HK-2 (cell line): ENCODE results near the gene E2F4.
A peak's percentile ranks its signal among the peaks of the same experiment; 100 is the strongest.

ENCODE experiments used
- DNase-seq: peaks from one replicate; pipeline ENCODE4 v3.0.0-alpha.2; 2018; ENCODE audit not compliant: unreplicated experiment

E2F4 gene, protein sequence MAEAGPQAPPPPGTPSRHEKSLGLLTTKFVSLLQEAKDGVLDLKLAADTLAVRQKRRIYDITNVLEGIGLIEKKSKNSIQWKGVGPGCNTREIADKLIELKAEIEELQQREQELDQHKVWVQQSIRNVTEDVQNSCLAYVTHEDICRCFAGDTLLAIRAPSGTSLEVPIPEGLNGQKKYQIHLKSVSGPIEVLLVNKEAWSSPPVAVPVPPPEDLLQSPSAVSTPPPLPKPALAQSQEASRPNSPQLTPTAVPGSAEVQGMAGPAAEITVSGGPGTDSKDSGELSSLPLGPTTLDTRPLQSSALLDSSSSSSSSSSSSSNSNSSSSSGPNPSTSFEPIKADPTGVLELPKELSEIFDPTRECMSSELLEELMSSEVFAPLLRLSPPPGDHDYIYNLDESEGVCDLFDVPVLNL

DNA sequence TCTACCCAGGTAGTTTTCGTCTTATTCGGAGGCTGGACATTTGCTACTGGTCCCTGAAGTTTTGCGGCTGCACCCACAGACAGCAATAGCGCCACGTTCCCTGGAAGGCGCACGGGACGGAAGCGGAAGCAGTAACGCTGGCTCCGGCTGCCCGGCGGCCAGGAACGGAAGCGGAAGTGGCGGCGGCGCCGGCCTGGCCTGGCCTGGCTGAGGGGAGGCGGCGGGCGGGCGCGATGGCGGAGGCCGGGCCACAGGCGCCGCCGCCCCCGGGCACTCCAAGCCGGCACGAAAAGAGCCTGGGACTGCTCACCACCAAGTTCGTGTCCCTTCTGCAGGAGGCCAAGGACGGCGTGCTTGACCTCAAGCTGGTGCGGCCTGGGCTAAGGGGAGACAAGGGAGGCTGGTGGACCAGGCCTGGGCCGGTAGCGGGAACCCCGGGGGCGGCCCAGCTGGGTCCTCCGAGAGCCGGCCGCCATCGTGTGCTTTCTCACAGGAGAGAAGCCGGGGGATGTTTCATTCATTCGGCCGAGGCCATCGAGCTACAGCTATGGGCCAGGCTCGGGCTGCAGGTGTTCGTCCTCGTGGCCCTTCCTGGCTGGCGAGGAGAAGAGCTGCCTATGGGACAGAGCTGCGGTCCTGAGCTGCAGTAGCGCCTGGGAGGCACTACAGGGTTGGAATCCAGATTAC, at the start of gene E2F4:
Gene E2F4 (plus strand): TSS at position 161 of the 687 bp plus-strand sequence. CDS start 73 bp downstream, at position 234.
- DNase-seq: peak; percentile 90

DNA sequence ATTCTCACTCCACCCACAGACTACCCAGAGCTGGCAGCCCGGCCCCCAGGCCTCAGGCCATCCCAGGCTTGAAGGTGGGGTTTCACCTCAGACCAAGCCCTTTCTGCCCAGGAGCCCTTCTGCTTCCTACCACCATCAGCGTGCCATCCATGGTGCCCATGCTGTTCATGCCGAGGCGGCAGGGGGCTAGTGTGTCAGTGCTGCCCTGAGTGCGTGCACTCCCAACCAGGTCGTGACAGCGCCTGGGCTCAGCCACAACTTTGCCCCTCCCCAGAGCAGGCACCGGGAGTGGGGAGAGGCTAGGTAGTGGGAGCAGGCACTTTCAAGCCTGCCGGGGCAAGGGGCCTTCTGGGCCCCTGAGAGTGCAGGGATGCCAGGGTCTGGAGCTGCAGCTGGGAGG, 49.6 kb upstream of the E2F4 start:
- no peak for DNase-seq

DNA sequence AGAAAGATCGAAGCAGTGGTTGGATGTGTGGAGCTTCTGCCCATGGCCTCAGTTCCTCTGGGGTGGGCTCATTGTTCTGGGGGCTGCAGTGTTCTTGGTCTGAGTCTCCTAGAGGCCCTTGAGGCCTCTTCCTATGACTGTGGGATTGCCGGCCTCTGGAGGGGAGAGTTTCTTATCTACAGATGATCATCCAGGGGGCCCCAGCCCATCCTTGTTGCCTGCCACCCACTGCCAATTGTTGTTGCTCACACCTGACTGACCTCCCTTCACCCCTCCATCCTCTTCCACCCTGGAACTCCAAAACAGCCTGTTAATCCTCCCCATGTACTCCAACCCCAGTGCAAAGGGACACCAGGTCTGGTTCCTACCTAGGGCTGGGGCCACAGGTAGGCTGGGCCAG, 47.0 kb upstream of the E2F4 start:
- no peak for DNase-seq

DNA sequence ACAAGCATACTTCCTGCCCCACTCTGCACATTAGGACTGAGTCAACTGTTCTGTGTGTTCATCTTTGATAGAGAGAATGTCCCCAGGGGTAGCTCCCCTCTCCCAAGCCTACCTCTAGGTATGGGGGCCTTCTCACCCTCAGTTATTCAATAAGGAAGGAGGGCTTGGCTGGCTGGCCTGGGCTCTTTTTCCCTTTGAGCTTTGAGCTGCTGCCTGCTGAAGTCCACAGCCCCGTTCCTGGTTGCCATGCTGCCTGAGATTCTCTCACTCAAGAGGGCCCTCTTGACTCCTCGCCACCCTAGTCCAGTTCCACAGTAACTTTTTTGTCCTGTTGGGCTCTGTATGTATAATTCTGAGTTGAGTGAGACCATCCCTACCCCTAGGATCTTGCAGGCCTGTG, 46.2 kb upstream of the E2F4 start:
- DNase-seq: no peak

DNA sequence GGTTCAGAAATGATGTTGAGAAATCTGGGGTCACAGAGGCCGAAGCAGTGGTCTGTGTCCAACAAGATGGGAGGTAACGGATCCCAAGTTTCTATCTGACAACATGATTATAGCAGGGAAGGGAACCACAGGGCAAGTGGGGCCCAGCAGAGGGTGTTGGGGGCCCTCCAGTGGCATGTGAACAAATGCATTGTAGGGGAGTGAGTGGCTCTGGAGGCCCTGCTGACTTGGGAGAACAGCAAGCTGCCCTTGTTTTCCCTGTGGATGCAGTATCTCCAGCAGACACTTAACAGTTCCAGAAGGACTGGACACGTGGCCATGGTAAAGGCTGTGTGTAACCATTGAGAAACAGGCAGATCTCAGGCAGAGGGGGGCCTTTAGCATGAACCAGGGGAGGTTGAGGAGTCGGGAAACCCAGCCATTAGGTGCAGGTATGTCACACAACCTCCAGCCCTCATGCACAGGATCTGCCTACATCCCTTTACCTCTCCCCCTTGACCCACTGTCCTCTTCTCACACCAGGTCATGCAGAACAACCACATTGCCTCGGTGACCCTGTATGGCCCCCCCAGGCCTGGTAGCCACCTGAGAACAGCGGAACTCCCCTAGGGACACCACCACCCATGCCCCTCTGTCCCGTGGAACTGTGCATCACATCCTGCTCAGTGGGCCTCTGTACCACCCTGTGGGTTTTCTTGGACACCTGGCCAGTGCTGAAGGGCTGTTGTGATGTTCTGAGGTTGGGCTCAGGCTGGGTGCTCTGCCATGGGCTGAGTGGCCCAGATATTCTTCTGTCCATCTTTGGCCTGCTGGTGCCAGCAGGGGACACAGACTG, 45.2 kb upstream of the E2F4 start:
- no peak for DNase-seq

DNA sequence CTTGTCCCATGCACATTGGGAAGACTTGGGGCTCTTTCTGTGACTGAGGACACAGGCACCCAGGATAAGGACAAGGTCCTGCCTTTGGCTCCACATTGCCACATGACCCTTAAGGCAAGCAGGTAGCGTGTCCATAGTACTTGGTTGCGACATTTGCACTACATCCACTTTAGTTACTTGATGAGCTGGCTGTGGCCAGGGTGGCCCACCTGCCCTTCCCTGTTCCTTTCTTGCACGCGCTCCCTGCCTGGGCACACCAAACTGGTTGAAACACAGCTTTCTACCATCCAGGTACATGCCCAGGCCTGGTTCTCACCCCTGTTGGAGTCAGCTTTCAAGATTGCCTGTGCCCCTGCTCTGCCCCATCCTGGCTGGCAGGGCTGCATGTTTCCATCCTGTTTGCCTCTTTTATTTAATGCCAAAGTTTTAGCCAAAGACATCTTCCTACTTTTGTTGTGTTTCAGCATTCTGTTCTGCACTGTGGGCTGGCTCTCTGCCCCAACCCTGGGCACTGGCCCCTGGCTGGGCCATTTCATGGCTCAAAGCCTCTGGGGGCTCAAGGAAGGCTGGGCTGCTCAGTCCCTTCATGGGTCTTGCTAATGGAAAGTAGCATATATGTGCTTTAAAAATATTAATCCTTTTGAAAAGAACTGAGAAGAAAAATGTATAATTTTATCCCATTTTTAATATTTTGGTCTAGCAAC, 44.4 kb upstream of the E2F4 start:
- no peak for DNase-seq

DNA sequence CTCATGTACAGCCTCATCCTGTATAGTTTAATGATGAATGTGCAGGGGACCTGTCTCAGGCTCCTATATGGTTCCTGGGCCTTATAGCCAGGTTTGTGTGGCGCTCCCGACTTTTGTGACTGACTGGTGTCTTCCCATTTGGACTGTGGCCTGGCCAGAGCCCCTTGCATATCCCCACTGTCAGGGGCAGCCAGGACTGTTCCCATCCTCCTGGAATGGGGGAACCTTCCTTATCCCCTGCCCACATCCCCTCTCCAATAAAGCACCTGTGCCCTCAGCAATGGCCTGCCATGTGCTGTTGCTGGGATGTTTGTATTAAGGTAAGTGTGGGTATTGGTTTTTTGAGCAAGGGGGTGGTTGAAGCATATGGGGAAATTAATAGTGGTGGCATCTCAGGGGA, 43.7 kb upstream of the E2F4 start:
- no peak for DNase-seq

DNA sequence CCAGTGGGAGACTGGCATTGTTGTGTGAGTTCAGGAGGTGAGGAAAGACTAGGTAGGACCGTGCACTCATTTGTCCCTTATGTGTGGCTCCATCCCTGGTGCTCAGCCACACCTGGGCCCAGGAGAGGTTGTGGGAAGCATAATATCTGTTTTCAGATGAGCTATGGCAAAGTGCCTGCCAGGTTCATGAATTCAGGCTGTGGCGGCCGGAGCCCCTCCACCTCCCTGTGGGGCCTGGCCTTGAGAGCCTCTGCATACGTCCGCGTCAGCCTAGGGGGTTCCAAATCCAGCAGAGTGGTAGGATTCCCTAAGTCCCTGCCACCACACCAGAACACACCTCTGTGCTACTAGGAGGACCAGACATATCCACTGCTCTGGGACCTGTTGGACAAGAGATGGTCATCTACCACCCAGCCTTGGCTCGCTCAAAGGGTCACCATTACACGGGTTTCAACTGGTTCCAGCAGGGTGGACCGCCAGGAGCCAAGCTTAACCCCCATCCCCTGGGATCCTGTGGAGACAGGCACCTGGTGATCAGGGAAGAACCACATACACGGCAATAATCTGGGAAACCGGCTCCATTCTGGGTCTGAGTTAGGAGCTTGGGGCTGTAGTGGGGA, 43.2 kb upstream of the E2F4 start:
- no peak for DNase-seq

DNA sequence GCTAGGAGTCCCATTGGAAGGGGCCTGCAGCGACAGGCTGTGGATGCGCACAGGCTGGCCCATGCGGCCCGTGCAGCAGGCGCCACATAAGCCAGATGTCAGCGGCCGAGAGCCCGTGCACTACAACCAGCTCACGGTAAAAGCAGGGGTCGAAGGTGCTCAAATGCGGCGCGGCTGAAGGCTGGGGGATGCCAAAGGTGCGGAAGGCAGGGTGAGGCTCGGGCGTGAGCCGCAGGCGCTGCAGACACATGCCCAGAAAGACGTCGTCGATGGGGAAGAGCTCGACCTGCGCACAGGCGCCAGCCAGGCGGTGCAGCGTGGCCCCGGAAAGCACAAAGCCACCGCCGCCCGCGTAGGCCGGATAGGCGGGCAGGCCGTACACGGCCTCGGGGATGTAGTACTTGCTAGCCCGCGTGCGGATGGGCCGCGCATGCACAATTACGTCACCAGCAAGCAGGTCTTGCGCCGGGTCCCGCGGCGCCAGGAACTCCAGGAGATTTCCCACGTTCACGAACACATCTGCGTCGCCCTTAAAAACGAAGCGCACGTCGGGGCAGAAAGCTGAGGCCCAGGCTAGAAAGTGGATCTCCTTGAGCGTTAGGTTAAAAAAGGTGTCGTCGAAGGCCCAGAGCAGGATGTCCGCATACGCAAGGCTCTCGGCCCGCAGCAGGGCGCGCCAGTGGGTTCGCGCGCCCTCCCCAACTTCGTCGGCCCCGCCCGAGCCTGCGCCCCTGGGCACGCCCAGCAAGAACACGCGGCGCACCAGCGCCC, 42.5 kb upstream of the E2F4 start:
- DNase-seq: no peak

DNA sequence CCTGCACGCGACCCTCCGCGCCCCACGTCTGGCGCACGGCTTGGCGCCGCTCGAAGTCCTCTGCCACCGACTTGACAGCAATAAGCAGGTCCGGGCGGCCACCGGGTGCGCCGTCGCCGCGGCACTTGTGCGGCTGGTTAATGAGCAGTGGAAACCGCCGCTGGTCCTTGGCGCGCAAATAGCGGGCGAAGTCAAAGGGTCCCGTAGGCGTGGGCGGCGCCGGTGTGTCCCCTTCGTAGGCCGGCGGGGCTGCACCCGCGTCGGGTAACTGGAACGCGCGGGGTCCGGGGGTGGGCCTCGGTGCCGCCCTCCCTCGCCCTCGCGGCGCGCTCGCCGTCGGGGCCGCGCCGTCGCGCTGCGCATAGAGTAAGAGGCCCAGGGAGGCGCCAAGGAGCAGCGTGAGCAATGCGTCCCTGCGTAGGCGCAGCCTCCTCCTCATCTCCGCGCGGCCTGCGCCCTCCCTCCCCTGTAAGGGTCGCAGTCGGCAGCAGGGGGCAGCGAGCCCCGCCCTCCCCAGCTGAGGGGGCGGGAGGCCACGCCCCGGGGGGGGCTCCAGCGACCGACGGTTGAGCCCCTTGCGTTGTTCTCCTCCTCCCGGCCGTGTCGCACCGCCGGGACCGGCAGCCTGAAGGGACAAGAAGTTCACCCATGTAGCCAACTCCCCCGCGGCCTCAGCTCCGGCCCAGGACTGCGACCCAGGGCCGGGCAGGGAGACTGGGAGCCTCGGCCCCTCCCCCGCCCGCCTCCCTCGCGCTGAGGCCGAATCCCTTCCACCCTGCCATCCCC, 41.7 kb upstream of the E2F4 start:
- no peak for DNase-seq

DNA sequence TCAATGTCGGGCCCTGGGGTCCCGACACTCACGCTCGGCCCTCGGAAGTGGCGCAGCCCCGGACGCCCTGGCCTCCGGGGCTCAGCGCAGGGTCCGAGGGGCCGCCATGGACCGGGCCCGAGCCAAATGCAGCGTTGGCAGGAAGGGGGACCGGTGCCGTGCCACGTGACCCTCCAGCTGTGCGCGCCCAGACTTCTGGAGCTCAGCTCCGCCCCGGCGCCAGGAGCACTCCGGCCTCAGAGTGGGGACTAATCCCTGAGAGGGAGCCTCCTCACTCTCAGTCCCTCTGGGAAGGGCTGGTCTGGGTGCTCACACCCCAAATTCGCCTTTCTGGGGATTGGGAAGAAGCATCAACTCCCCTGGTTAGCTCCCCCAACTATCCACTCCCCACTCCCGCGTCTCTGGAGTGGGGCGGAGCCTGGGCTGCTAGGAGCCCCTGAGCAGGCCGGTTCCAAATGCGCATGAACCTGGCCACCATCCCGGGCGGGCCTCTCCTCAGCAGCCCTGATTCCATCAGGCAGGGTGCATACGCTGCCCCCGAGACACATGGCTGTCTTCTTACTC, 41.0 kb upstream of the E2F4 start, which contains the start of gene B3GNT9:
Gene B3GNT9 (minus strand): TSS at position 166 of the 564 bp plus-strand sequence. CDS start 513 bp downstream, outside the sequence.
- peak; percentile 41 for DNase-seq

DNA sequence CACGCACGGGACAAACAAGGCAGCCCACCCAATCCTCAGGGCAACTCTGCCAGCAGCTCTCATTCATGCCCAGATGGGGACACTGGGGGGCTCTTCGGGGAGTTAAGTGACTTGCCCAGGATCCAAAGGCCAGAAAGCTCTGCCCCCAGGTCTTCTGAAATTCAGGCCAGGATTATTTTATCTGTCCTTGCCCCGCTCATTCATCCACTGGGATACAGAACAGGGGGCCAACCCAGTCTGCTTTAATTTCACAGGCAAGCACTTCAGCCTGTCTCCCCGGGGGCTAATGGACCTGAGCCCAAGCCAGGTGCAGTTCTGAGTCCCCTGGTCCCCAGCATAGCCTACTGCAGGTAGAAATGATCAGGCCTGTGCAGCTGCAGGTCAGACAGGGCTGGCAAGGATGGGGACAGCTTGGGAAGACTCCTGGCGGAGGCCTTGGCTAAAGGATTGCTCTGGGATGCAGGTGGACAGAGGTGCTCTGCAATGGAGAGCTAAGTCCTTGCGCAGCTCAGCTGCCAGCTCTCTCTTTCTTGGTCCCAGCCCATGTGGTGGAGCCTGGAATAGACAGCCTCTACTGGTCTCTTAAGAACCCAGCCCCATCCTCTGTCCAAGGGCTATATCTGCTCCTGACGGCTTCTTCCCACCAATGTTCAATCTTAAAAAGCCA, 40.4 kb upstream of the E2F4 start:
- DNase-seq: no peak

DNA sequence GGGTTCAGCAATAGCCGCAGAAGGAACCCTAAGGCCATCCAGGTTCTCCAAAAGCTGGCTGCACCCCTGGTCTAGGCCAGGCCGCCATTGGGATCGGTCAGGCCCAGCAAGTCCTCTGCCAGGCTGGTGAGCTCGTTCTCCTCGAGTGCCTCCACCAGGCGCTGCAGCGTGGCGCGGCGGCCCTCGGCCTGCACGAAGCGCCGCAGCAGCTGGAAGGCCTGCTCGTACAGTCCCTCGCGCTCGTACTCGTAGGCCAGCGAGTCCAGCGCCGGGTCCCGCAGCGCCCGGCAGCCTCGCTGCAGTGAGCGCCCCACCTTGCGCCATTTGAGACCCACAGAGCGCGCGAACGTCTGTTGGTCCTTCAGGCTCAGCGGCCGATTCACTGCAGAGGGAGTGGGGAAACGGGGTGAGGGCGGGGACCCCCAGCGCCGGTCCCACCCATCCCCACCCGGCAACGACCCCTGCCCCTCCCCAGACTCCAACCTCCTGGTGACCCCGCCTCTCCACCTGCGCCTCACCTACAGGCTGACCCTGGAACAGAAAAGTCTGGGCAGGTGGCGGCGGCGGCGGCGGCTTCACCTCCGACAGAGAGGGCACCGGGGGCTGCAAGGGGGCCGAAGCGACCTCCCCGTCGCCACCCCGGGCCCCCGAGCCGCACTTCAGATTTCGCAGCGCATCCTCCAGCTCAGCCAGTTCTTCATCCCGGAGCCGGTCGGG, 37.2 kb upstream of the E2F4 start:
- DNase-seq: no peak

DNA sequence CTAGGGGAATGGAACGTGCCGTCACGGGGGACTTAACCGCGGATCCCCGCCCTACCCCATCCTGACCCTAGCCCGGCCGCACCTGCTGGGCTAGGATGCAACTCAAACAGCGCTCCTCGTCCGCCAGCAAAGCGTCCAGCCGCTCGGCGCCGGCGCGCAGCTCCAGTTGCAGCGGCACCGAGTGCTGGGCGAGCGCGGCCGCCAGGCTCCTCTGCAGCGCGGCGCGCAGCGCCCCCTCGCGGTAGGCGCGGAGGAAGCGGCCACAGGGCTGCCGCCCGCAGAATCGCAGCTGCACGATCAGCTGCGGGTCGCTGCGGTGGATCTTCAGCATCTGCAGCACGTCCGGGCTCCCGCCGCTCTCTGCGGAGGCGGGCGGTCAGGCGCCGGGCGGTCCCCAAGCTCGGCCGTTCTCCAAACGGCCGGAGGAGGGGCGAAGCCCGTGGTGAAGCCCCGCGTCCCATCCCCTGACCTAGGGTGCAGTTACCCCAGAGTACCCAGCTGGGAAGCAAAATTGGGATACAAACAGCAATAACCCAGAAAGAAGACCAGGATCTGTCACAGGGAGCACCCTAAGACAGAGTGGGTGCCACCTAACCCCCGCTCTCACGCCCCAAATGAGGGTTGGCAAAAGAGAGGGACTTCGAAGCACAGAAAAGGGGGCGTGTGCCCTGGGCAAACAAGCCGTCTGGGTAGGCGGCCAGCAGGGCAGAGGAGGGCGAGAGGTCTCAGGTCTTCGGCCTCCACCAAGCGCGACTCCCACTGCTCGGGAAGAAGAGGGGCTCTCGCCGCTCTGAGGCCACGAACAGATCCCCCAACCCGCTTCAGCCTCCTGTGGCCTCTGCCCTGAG, 36.4 kb upstream of the E2F4 start:
- DNase-seq: peak; percentile 75

DNA sequence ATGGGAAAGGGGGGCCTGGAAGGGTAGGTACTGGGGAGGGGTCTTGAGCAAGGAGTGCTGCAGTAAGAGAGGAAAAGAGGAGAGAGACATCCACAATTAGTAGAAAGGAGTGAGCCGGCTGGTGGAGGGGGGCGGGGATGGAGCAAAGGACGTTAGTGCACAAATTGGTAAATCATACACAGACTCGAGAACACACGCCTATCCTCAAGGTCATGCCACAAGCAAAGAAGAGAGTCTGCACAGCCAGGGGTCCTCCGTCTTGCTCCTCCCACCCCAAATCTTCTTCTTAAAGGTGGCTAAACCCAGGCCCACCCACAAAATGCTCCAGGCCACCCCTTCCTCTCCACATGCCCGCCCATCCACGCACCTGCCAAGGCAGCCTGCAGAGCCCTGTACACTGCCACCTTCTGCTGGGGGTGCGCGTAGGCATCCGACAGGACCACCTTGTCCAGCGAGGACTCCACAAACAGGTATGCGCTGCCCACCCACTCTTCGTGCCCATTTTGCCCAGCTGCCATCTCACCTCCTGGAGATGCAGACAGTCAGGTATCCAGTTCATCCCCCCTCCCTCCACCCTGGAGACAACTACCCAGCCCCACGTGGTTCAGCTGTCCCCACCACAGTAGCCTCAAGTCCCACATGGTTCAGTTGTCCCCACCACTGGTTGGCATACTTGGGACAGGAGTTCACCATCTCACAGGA, 35.7 kb upstream of the E2F4 start:
- DNase-seq: no peak

DNA sequence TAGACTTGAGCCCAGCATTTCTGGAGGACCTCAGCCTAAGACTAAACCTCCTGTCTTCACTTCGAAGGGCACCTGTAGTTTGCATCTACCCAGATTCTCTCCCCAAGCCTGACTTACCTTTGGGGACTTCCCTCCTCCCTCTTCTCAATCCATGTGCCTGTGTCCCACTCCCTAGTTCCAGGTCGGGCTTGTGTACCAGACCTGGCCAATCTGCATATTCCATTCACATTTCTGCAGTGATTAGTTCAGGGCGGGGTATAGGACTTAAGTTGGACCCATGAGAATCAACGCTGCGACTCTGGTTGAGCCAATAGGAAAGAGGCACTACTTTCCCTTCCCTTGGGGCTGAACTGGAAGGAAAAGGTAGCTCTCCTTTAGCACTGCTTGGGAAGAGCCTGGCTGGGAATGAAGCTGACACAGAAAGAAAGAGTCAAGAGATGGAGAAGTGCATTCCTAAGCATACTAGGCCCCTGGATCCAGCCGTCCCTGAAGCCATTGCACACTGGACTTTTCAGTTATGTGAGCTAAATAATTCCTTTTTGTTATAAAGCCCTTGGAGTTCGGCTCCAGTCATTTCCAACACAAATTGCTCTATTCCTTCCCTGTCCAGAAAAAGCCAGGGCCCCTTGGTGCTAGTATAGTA, 34.7 kb upstream of the E2F4 start:
- no peak for DNase-seq
